Measurements from ENCODE around the gene RNF181. TPM values are rescaled to one million over a fixed set of nuclear protein-coding genes. Genes with fewer than 3 reads are reported as not detected.
A peak's percentile ranks its signal among the peaks of the same experiment; 100 is the strongest.

The RNF181 gene
- total and polyA plus RNA-seq, 2 of the 13 experiments (the other 11 are each of a cell fraction or from before 2014, with no cell fraction given), result 224 to 578 TPM

DNA sequence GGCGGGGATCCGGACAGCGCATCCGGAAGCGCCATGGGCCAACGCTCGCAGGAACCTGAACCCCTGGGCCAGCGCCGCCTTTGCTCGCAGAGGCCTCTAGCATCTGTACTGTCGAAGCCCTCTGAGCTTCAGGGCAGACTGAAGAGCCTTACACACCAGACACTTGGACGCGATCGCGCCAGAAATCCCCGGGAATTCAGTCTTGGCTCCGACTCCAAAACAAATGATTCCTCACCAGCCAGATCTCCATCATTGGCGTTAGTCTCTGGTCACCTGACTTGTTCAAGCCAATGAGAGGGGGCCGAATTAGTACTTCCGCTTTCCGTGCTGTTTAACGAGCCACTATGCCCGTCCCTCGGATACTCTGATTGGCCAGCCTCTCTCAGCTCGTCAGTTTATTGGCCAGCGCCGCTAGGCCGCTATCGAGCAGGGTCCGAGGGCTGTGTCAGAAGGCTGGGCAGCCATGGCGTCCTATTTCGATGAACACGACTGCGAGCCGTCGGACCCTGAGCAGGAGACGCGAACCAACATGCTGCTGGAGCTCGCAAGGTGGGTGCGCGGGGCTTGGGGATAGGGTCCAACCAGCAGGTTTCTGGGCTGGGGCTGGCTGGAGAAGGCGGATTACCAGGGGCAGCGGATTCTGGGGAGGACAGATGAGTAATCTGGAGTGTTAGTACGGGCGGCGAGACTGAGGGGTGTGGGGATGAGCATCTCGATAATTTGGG is at the start of gene RNF181 (continued):
- TF ChIP-seq, protein P1, sequence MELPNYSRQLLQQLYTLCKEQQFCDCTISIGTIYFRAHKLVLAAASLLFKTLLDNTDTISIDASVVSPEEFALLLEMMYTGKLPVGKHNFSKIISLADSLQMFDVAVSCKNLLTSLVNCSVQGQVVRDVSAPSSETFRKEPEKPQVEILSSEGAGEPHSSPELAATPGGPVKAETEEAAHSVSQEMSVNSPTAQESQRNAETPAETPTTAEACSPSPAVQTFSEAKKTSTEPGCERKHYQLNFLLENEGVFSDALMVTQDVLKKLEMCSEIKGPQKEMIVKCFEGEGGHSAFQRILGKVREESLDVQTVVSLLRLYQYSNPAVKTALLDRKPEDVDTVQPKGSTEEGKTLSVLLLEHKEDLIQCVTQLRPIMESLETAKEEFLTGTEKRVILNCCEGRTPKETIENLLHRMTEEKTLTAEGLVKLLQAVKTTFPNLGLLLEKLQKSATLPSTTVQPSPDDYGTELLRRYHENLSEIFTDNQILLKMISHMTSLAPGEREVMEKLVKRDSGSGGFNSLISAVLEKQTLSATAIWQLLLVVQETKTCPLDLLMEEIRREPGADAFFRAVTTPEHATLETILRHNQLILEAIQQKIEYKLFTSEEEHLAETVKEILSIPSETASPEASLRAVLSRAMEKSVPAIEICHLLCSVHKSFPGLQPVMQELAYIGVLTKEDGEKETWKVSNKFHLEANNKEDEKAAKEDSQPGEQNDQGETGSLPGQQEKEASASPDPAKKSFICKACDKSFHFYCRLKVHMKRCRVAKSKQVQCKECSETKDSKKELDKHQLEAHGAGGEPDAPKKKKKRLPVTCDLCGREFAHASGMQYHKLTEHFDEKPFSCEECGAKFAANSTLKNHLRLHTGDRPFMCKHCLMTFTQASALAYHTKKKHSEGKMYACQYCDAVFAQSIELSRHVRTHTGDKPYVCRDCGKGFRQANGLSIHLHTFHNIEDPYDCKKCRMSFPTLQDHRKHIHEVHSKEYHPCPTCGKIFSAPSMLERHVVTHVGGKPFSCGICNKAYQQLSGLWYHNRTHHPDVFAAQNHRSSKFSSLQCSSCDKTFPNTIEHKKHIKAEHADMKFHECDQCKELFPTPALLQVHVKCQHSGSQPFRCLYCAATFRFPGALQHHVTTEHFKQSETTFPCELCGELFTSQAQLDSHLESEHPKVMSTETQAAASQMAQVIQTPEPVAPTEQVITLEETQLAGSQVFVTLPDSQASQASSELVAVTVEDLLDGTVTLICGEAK (IDR thresholded peaks at IDR 0.05), result no peak
- TF ChIP-seq, protein P1 (CRISPR knock-in tag; IDR thresholded peaks at IDR 0.05), result peak; percentile 71
- TF ChIP-seq ZKSCAN5 (CRISPR knock-in tag; IDR thresholded peaks at IDR 0.05) (peak; percentile 26; the same call in 1 of the 2 replicates), ZNF160 (CRISPR knock-in tag; IDR thresholded peaks at IDR 0.05) (peak; percentile 78), KLF16 (CRISPR knock-in tag; IDR thresholded peaks at IDR 0.05) (peak in 1 of 2 experiments; percentile 46; a peak in 1 of 4 replicates), CC2D1A (CRISPR knock-in tag; IDR thresholded peaks at IDR 0.05) (no peak), ZMYM4 (CRISPR knock-in tag; IDR thresholded peaks at IDR 0.05) (peak; percentile 95), PCBP2 (optimal IDR thresholded peaks at IDR 0.05; ENCODE audit: low read depth, low read length, poor library complexity, severe bottlenecking) (no peak), MYC (CRISPR knock-in tag; IDR thresholded peaks at IDR 0.05; ENCODE audit: borderline replicate concordance) (peak; percentile 75; the same call in 1 of the 2 replicates), TAF1 (CRISPR knock-in tag; IDR thresholded peaks at IDR 0.05) (peak; percentile 92), EEA1 (CRISPR knock-in tag; IDR thresholded peaks at IDR 0.05; ENCODE audit: borderline replicate concordance) (no peak), GABPA (IDR thresholded peaks at IDR 0.05; ENCODE audit: low read depth, low read length) (no peak), GABPA (CRISPR knock-in tag; IDR thresholded peaks at IDR 0.05; ENCODE audit: low read depth) (peak; percentile 85)
- TF ChIP-seq, protein P2, sequence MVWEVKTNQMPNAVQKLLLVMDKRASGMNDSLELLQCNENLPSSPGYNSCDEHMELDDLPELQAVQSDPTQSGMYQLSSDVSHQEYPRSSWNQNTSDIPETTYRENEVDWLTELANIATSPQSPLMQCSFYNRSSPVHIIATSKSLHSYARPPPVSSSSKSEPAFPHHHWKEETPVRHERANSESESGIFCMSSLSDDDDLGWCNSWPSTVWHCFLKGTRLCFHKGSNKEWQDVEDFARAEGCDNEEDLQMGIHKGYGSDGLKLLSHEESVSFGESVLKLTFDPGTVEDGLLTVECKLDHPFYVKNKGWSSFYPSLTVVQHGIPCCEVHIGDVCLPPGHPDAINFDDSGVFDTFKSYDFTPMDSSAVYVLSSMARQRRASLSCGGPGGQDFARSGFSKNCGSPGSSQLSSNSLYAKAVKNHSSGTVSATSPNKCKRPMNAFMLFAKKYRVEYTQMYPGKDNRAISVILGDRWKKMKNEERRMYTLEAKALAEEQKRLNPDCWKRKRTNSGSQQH (CRISPR knock-in tag; IDR thresholded peaks at IDR 0.05; ENCODE audit: low read depth), result no peak; the same call in none of the 2 replicates
- TF ChIP-seq, protein P3, sequence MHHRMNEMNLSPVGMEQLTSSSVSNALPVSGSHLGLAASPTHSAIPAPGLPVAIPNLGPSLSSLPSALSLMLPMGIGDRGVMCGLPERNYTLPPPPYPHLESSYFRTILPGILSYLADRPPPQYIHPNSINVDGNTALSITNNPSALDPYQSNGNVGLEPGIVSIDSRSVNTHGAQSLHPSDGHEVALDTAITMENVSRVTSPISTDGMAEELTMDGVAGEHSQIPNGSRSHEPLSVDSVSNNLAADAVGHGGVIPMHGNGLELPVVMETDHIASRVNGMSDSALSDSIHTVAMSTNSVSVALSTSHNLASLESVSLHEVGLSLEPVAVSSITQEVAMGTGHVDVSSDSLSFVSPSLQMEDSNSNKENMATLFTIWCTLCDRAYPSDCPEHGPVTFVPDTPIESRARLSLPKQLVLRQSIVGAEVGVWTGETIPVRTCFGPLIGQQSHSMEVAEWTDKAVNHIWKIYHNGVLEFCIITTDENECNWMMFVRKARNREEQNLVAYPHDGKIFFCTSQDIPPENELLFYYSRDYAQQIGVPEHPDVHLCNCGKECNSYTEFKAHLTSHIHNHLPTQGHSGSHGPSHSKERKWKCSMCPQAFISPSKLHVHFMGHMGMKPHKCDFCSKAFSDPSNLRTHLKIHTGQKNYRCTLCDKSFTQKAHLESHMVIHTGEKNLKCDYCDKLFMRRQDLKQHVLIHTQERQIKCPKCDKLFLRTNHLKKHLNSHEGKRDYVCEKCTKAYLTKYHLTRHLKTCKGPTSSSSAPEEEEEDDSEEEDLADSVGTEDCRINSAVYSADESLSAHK (CRISPR knock-in tag; IDR thresholded peaks at IDR 0.05; ENCODE audit: borderline replicate concordance), result no peak
